Measurements from ENCODE around the gene OR4D1.

OR4D1 gene

GRCh38 chr17:58195518-58196123 lies 47.4 kb downstream of the OR4D1 start:
- DNase-seq: no peak

GRCh38 chr17:58196610-58197009 lies 48.4 kb downstream of the OR4D1 start:
- no peak for DNase-seq

GRCh38 chr17:58200024-58200633 lies 51.9 kb downstream of the OR4D1 start:
- peak; percentile 84 for DNase-seq

GRCh38 chr17:58202859-58203258 lies 54.7 kb downstream of the OR4D1 start:
- no peak for DNase-seq

DNA sequence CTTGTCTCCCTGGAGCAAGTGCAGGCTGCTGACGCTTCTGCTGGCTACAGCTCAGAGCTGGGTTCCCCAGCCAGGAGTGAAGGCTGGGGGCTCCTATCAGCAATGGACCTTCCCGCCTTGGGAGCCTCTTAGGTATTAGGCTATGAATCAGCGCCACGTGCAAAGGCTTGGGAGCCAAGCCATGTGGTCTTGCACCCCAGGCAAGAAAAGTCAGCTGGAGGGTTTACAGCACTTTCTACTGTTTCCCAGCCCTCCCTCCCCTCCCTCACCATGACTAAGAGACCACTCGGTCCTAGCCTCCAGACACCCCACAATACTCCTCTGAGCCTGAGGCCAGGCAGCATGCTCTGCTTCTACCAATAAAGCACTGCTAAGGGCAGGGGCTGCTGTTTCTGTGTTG lies 56.6 kb downstream of the OR4D1 start:
- DNase-seq: no peak

DNA sequence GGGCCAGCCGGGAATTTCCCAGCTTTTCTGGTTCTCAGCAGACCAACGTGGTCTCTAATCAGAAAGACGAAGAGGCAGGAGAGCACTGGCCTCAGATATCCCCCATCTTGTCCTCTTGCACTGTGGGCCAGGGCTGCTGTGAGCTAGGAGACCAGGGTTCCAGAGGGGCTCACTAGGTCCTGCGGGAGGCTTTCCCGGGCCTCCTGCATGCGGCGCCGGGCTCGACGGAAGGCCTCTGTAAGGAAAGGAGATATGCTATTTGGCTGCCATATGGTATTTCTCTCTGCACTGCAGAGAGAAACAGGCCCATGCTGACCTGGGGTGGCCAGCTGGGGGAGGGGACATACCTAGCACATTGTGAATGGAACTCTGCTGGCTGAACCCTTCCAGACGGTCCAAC lies 57.8 kb downstream of the OR4D1 start:
- no peak for DNase-seq

- DNase-seq: no peak
These were observed 59.3 kb downstream of the OR4D1 start for GRCh38 chr17:58207451-58207850.

GRCh38 chr17:58208344-58208743 lies 60.2 kb downstream of the OR4D1 start:
- no peak for DNase-seq
